GM18499 (cell line): Measurements from ENCODE around the gene C17orf100.

Experiments used
- ATAC-seq: cut with Tn5 transposase; IDR thresholded peaks from one replicate; pipeline ENCODE4 v1.9.1; 2021; ENCODE audit warnings: moderate number of reproducible peaks; ENCODE audit not compliant: insufficient read depth, unreplicated experiment

The C17orf100 gene

GRCh38 chr17:6668219-6668618, 16.7 kb downstream of the C17orf100 start:
- no peak for ATAC-seq

- ATAC-seq: no peak
Measured at GRCh38 chr17:6668727-6669425, 17.3 kb downstream of the C17orf100 start.

- ATAC-seq: no peak
Measured at GRCh38 chr17:6669479-6670212, 18.1 kb downstream of the C17orf100 start.

- ATAC-seq: no peak
Measured at GRCh38 chr17:6670571-6670970, 19.0 kb downstream of the C17orf100 start.

GRCh38 chr17:6670999-6671398, 19.4 kb downstream of the C17orf100 start:
- no peak for ATAC-seq

- no peak for ATAC-seq
Measured at GRCh38 chr17:6671431-6671830, 19.9 kb downstream of the C17orf100 start.

- no peak for ATAC-seq
Measured at GRCh38 chr17:6674586-6674985, 23.0 kb downstream of the C17orf100 start.

- ATAC-seq: no peak
Measured at GRCh38 chr17:6675201-6675825, 23.8 kb downstream of the C17orf100 start.

GRCh38 chr17:6676802-6677157, 25.2 kb downstream of the C17orf100 start:
- no peak for ATAC-seq

GRCh38 chr17:6677158-6677831, 25.7 kb downstream of the C17orf100 start:
- no peak for ATAC-seq

GRCh38 chr17:6677946-6678345, 26.4 kb downstream of the C17orf100 start:
- ATAC-seq: no peak

GRCh38 chr17:6679241-6679640, 27.7 kb downstream of the C17orf100 start:
- ATAC-seq: no peak

GRCh38 chr17:6681176-6681575, 29.6 kb downstream of the C17orf100 start:
- no peak for ATAC-seq

- ATAC-seq: no peak
Measured at GRCh38 chr17:6681671-6682070, 30.1 kb downstream of the C17orf100 start.

GRCh38 chr17:6682339-6682738, 30.8 kb downstream of the C17orf100 start:
- ATAC-seq: no peak

- ATAC-seq: no peak
Measured at GRCh38 chr17:6683081-6683684, 31.6 kb downstream of the C17orf100 start.

- ATAC-seq: no peak
Measured at GRCh38 chr17:6683730-6684459, 32.3 kb downstream of the C17orf100 start.

- no peak for ATAC-seq
Measured at GRCh38 chr17:6684460-6684783, 32.9 kb downstream of the C17orf100 start.

GRCh38 chr17:6684881-6685767, 33.6 kb downstream of the C17orf100 start:
- no peak for ATAC-seq
